Hair follicle dermal papilla cell (primary cell): ENCODE data around the gene AKNA. TPM values are rescaled to one million over a fixed set of nuclear protein-coding genes. Genes with fewer than 3 reads are reported as not detected.

Source experiments
- total RNA-seq: library from RNA; depleted of rRNA; stranded (reverse); fragments of >200 nt; gene quantifications from 2 replicates; pipeline ENCODE4 v1.2.3, GENCODE V29; 2012

The AKNA gene, protein sequence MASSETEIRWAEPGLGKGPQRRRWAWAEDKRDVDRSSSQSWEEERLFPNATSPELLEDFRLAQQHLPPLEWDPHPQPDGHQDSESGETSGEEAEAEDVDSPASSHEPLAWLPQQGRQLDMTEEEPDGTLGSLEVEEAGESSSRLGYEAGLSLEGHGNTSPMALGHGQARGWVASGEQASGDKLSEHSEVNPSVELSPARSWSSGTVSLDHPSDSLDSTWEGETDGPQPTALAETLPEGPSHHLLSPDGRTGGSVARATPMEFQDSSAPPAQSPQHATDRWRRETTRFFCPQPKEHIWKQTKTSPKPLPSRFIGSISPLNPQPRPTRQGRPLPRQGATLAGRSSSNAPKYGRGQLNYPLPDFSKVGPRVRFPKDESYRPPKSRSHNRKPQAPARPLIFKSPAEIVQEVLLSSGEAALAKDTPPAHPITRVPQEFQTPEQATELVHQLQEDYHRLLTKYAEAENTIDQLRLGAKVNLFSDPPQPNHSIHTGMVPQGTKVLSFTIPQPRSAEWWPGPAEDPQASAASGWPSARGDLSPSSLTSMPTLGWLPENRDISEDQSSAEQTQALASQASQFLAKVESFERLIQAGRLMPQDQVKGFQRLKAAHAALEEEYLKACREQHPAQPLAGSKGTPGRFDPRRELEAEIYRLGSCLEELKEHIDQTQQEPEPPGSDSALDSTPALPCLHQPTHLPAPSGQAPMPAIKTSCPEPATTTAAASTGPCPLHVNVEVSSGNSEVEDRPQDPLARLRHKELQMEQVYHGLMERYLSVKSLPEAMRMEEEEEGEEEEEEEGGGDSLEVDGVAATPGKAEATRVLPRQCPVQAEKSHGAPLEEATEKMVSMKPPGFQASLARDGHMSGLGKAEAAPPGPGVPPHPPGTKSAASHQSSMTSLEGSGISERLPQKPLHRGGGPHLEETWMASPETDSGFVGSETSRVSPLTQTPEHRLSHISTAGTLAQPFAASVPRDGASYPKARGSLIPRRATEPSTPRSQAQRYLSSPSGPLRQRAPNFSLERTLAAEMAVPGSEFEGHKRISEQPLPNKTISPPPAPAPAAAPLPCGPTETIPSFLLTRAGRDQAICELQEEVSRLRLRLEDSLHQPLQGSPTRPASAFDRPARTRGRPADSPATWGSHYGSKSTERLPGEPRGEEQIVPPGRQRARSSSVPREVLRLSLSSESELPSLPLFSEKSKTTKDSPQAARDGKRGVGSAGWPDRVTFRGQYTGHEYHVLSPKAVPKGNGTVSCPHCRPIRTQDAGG (N-terminal part only)
- 20.8 and 34.1 TPM in 2 replicates for total RNA-seq

DNA sequence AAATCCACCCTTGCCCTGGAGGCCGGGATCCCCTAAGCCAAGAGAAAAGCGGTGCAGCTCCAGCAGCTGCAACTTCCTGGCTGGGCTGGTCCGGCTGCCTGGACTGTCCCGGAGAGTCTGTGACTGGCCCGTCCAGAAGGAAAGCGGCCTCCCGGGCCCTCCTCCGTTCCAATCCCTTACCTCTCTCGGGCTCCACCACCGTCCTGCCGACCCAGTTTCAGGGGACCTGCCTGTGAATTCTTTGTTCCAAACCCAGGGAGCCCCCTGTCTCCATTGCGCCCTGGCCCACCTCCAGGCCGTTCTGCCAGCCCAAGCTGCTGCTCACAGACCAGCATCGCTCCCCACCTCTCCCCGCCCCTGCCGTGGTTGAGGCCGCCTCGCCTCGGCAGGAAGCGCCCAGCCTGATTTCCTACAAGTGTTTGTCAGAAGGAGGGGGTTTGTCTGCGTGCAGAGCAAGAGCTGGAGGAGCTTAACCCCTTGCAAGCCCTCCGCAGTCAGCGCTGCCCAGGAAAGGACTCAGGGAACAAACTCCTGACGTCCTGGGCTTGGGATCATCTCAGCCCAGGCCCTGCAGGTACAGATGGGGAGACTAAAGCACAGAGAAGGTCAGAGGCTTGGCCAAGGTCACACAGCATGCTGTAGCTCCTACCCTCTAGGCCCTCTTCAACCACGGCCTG is at the start of gene AKNA:
Gene AKNA, minus strand, starts transcription at position 303 of the 677 bp plus-strand sequence. CDS start 6,649 bp downstream, outside the sequence.

DNA sequence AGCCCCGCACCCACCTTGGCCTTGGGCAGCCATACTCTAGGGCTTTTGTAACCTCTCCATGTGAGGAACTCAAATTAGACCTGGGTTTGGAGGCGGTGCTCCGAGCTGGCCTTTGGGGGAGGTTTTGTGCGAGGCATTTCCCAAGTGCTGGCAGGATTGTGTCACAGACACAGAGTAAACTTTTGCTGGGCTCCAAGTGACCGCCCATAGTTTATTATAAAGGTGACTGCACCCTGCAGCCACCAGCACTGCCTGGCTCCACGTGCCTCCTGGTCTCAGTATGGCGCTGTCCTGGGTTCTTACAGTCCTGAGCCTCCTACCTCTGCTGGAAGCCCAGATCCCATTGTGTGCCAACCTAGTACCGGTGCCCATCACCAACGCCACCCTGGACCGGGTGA is 58.2 kb downstream of the AKNA start, which contains the start of gene ORM2:
Gene ORM2, plus strand, starts transcription at position 245 of the 398 bp plus-strand sequence. Its CDS starts 36 bp downstream, at position 281.

GRCh38 chr9:114322831-114323531 is 64.8 kb downstream of the AKNA start, which contains the start of gene ORM1:
TSS of gene ORM1 (plus strand) at chr9:114323098. CDS start at chr9:114323134, 36 bp downstream.

Other genes with a start within 250 kb of the AKNA start
- gene COL27A1, start 232.4 kb downstream of the AKNA start, total RNA-seq = 50.0 and 62.6 TPM in 2 replicates
- not detected in 2 replicates for gene ORM1, start 64.9 kb downstream of the AKNA start, total RNA-seq
- not detected in 2 replicates for gene ORM2, start 58.1 kb downstream of the AKNA start, total RNA-seq
- gene WHRN, start 117.5 kb upstream of the AKNA start, total RNA-seq = 2.2 and 3.6 TPM in 2 replicates
- 77.9 and 90.0 TPM in 2 replicates for gene ATP6V1G1, start 199.8 kb upstream of the AKNA start, total RNA-seq
- gene TMEM268, start 223.3 kb upstream of the AKNA start, total RNA-seq = 11.9 and 14.0 TPM in 2 replicates